DOHH2 (cell line): ENCODE results near the gene NFKBIZ.
"Not testable (repeated sequence)": the region's sequence is repeated elsewhere in the genome, so short reads cannot be mapped to it uniquely, and the experiment has no call there.

Experiments used
- CTCF ChIP-seq: fragments of 200-600 bp; sonication (generic); IDR thresholded peaks from one replicate; pipeline ENCODE4 v1.5.1; 2014; ENCODE audit warnings: antibody characterized with exemption, mild to moderate bottlenecking, low read depth, low read length; ENCODE audit not compliant: poor library complexity, severe bottlenecking
- EZH2phosphoT487 ChIP-seq: fragments of 200-600 bp; sonication (generic); IDR thresholded peaks from 2 replicates; pipeline ENCODE4 v1.6.1; 2017; ENCODE audit warnings: borderline replicate concordance, mild to moderate bottlenecking, antibody characterized with exemption, low read length, moderate library complexity, mixed read lengths

- TF ChIP-seq CTCF, EZH2phosphoT487: not testable (repeated sequence)
Observed at GRCh38 chr3:101905573-101905972, 56.3 kb downstream of the NFKBIZ start.
